Caki2 (cell line): Measurements from ENCODE around the gene FNDC11. TPM values are rescaled to one million over a fixed set of nuclear protein-coding genes. Genes with fewer than 3 reads are reported as not detected.
"Not testable (repeated sequence)": the region's sequence is repeated elsewhere in the genome, so short reads cannot be mapped to it uniquely, and the experiment has no call there.

Experiments used
- DNase-seq: peaks from one replicate; pipeline ENCODE4 v3.0.0-alpha.2; 2015; ENCODE audit warnings: low read depth
- in situ Hi-C: cut with HindIII; loops from 2 replicates; pipeline ENCODE4 v1.10.0; 2016; ENCODE audit warnings: low sequenced_read_pairs, low pct_unique_long_range_greater_than_20kb, mixed read lengths
- total RNA-seq: library from RNA; depleted of rRNA; stranded (reverse); fragments of >200 nt; shearing (Covaris generic); gene quantifications from 2 replicates; pipeline ENCODE4 v1.2.3, GENCODE V29; 2014; ENCODE audit warnings: low replicate concordance; rRNA removed

The FNDC11 gene
- total RNA-seq, 1 experiment from 2014 or later: 1.1 TPM

- DNase-seq: no peak
- in situ Hi-C loops: loop anchor here (25.0 kb wide), 1 partner anchor 312 kb away; the partner anchor contains the start of gene COL20A1
Measured at GRCh38 chr20:63599396-63600050, 45.6 kb downstream of the FNDC11 start.

GRCh38 chr20:63601679-63602078 is 47.7 kb downstream of the FNDC11 start:
- in situ Hi-C loops, DNase-seq: not testable (repeated sequence)

- DNase-seq: no peak
Measured at GRCh38 chr20:63602321-63602720, 48.4 kb downstream of the FNDC11 start.

More at GRCh38 chr20:63602321-63602720, 48.4 kb downstream of the FNDC11 start:
- in situ Hi-C loops: no loop called here

Other genes with a start within 250 kb of the FNDC11 start
- not detected in 2 replicates for gene CHRNA4, start 192.8 kb upstream of the FNDC11 start, total RNA-seq
- gene KCNQ2, start 81.5 kb upstream of the FNDC11 start, total RNA-seq: 10.0 TPM in 1 of 2 replicates, not detected in the other
- gene EEF1A2, start 55.1 kb upstream of the FNDC11 start, total RNA-seq: 249 and 281 TPM in 2 replicates
- gene PPDPF, start 33.4 kb upstream of the FNDC11 start, total RNA-seq: 35.9 and 103 TPM in 2 replicates
- gene PTK6, start 16.8 kb upstream of the FNDC11 start, total RNA-seq: 3.2 and 4.4 TPM in 2 replicates
- gene SRMS, start 6.4 kb upstream of the FNDC11 start, total RNA-seq: not detected in 2 replicates
- 26.3 and 30.3 TPM in 2 replicates for gene HELZ2, start 20.1 kb downstream of the FNDC11 start, total RNA-seq
- gene GMEB2, start 72.9 kb downstream of the FNDC11 start, total RNA-seq: 9.6 and 18.1 TPM in 2 replicates
- gene STMN3, start 99.3 kb downstream of the FNDC11 start, total RNA-seq: 70.6 and 73.0 TPM in 2 replicates
- gene RTEL1, start 104.2 kb downstream of the FNDC11 start, total RNA-seq: 12.5 and 13.6 TPM in 2 replicates
- gene TNFRSF6B, start 142.5 kb downstream of the FNDC11 start, total RNA-seq: 1.5 TPM in 1 of 2 replicates, not detected in the other
- 57.0 and 69.7 TPM in 2 replicates for gene ARFRP1, start 153.8 kb downstream of the FNDC11 start, total RNA-seq
- gene ZGPAT, start 153.9 kb downstream of the FNDC11 start, total RNA-seq: 44.3 and 49.9 TPM in 2 replicates
- gene LIME1, start 182.5 kb downstream of the FNDC11 start, total RNA-seq: 6.0 and 17.5 TPM in 2 replicates
- gene SLC2A4RG, start 185.6 kb downstream of the FNDC11 start, total RNA-seq: 166 and 300 TPM in 2 replicates